HepG2 (cell line): ENCODE results near the gene IZUMO4. TPM values are rescaled to one million over a fixed set of nuclear protein-coding genes. Genes with fewer than 3 reads are reported as not detected.

Experiments
- FOXP1 ChIP-seq, 2 experiments: fragments of 450-650 bp in 1 of 2; IDR thresholded peaks; 2 replicates each; pipeline ENCODE4 v1.6.1; 2017 to 2018; ENCODE audit warnings: antibody characterized with exemption in 1 of 2
- HHEX ChIP-seq: IDR thresholded peaks from 2 replicates; pipeline ENCODE4 v1.6.1; 2016; ENCODE audit warnings: control low read depth
- MLLT10 ChIP-seq: sonication (generic); formaldehyde crosslinking; IDR thresholded peaks from 2 replicates; pipeline ENCODE4 v1.4.0; 2020; ENCODE audit warnings: missing genetic modification reagents
- MTF2 ChIP-seq: sonication (generic); formaldehyde crosslinking; IDR thresholded peaks from 2 replicates; pipeline ENCODE4 v1.5.0; 2020; ENCODE audit warnings: missing genetic modification reagents, borderline replicate concordance
- SMAD3 ChIP-seq: sonication (generic); formaldehyde crosslinking; IDR thresholded peaks from 2 replicates; pipeline ENCODE4 v1.4.0; 2020; ENCODE audit warnings: missing genetic modification reagents
- SSRP1 ChIP-seq: IDR thresholded peaks from 2 replicates; pipeline ENCODE4 v1.6.1; 2016; ENCODE audit warnings: control low read depth
- ZMYM2 ChIP-seq: sonication (generic); formaldehyde crosslinking; IDR thresholded peaks from 2 replicates; pipeline ENCODE4 v1.8.0; 2022; ENCODE audit warnings: mild to moderate bottlenecking, missing genetic modification reagents
- ZNF232 ChIP-seq: sonication (generic); formaldehyde crosslinking; IDR thresholded peaks from 2 replicates; pipeline ENCODE4 v1.4.0; 2020; ENCODE audit warnings: missing genetic modification reagents, borderline replicate concordance
- ZNF264 ChIP-seq: sonication (generic); formaldehyde crosslinking; IDR thresholded peaks from 2 replicates; pipeline ENCODE4 v1.4.0; 2020; ENCODE audit warnings: missing genetic modification reagents
- polyA plus RNA-seq, 8 experiments: library from polyadenylated mRNA; depleted of rRNA in 3 of 8; stranded (reverse) in 7 of 8; unstranded in 1 of 8; fragments of >200 nt; fragmentation: Illumina TruSeq in 4 of 8; extraction: Trizol in 4 of 8; gene quantifications; 2 replicates each; pipeline versions ENCODE4 v1.2.1 to v1.2.3, GENCODE V29; 2011 to 2016; ENCODE audit warnings: low read depth in 4 of 8, missing spikeins in 1 of 8, mixed read lengths in 1 of 8; ENCODE audit not compliant: insufficient read depth in 1 of 8
- total RNA-seq, 5 experiments: library from RNA; depleted of rRNA; stranded (reverse); fragments of >200 nt; fragmentation: Illumina TruSeq; extraction: Trizol; gene quantifications; 2 replicates each; pipeline ENCODE4 v1.2.3, GENCODE V29; 2016; ENCODE audit warnings: low read depth in 1 of 5
- TF ChIP-seq, protein P1 (sequence below): sonication (generic); formaldehyde crosslinking; IDR thresholded peaks from 2 replicates; pipeline ENCODE4 v1.4.0; 2020; ENCODE audit warnings: missing genetic modification reagents
- TF ChIP-seq, protein P2 (sequence below): IDR thresholded peaks from 2 replicates; pipeline ENCODE4 v1.6.1; 2016; ENCODE audit warnings: missing biosample characterization, missing genetic modification reagents, low read depth
- TF ChIP-seq, protein P3 (sequence below): sonication (generic); formaldehyde crosslinking; IDR thresholded peaks from 2 replicates; pipeline ENCODE4 v1.5.1; 2020; ENCODE audit warnings: mild to moderate bottlenecking, missing genetic modification reagents
- TF ChIP-seq, protein P4 (sequence below): sonication (generic); formaldehyde crosslinking; IDR thresholded peaks from 2 replicates; pipeline ENCODE4 v1.5.0; 2020; ENCODE audit warnings: mild to moderate bottlenecking, missing genetic modification reagents

IZUMO4 gene
- total and polyA plus RNA-seq, 2 of the 13 experiments (the other 11 are each of a cell fraction or from before 2014, with no cell fraction given): 0.77 to 3.9 TPM

DNA sequence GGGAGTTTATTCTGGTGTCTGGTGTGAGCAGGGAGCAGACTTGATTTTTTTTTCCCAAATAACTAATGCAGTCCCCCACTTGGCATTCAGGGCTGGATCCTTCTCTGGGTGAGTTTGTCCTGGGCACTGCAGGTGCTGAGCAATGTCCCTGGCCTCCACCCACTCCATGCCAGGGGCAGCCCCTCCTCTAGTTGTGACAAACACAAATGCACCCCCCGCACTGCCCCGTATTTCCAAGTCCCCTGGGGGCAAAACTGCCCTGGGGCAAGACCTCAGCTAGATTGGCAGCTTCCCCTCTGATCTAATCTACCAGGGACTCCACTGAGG, 7.0 kb upstream of the IZUMO4 start (continued):
- TF ChIP-seq, protein P1, sequence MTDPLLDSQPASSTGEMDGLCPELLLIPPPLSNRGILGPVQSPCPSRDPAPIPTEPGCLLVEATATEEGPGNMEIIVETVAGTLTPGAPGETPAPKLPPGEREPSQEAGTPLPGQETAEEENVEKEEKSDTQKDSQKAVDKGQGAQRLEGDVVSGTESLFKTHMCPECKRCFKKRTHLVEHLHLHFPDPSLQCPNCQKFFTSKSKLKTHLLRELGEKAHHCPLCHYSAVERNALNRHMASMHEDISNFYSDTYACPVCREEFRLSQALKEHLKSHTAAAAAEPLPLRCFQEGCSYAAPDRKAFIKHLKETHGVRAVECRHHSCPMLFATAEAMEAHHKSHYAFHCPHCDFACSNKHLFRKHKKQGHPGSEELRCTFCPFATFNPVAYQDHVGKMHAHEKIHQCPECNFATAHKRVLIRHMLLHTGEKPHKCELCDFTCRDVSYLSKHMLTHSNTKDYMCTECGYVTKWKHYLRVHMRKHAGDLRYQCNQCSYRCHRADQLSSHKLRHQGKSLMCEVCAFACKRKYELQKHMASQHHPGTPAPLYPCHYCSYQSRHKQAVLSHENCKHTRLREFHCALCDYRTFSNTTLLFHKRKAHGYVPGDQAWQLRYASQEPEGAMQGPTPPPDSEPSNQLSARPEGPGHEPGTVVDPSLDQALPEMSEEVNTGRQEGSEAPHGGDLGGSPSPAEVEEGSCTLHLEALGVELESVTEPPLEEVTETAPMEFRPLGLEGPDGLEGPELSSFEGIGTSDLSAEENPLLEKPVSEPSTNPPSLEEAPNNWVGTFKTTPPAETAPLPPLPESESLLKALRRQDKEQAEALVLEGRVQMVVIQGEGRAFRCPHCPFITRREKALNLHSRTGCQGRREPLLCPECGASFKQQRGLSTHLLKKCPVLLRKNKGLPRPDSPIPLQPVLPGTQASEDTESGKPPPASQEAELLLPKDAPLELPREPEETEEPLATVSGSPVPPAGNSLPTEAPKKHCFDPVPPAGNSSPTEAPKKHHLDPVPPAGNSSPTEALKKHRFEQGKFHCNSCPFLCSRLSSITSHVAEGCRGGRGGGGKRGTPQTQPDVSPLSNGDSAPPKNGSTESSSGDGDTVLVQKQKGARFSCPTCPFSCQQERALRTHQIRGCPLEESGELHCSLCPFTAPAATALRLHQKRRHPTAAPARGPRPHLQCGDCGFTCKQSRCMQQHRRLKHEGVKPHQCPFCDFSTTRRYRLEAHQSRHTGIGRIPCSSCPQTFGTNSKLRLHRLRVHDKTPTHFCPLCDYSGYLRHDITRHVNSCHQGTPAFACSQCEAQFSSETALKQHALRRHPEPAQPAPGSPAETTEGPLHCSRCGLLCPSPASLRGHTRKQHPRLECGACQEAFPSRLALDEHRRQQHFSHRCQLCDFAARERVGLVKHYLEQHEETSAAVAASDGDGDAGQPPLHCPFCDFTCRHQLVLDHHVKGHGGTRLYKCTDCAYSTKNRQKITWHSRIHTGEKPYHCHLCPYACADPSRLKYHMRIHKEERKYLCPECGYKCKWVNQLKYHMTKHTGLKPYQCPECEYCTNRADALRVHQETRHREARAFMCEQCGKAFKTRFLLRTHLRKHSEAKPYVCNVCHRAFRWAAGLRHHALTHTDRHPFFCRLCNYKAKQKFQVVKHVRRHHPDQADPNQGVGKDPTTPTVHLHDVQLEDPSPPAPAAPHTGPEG: no peak
- TF ChIP-seq HHEX (CRISPR knock-in tag): no peak
- no peak for TF ChIP-seq SMAD3 (CRISPR knock-in tag)
- TF ChIP-seq ZMYM2: no peak
- no peak for TF ChIP-seq FOXP1 (IDR thresholded peaks at IDR 0.05)
- no peak for TF ChIP-seq FOXP1 (CRISPR knock-in tag; IDR thresholded peaks at IDR 0.05)
- no peak for TF ChIP-seq ZNF232 (CRISPR knock-in tag)
- no peak for TF ChIP-seq ZNF264 (CRISPR knock-in tag)
- TF ChIP-seq, protein P2, sequence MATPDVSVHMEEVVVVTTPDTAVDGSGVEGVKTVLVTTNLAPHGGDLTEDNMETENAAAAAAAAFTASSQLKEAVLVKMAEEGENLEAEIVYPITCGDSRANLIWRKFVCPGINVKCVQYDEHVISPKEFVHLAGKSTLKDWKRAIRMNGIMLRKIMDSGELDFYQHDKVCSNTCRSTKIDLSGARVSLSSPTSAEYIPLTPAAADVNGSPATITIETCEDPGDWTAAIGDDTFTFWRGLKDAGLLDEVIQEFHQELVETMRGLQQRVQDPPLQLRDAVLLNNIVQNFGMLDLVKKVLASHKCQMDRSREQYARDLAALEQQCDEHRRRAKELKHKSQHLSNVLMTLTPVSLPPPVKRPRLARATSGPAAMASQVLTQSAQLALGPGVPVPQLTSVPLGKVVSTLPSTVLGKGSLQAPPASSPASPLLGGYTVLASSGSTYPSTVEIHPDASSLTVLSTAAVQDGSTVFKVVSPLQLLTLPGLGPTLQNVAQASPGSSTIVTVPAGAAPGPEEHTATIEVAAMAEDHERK: no peak
- TF ChIP-seq SSRP1 (CRISPR knock-in tag): no peak
- TF ChIP-seq, protein P3, sequence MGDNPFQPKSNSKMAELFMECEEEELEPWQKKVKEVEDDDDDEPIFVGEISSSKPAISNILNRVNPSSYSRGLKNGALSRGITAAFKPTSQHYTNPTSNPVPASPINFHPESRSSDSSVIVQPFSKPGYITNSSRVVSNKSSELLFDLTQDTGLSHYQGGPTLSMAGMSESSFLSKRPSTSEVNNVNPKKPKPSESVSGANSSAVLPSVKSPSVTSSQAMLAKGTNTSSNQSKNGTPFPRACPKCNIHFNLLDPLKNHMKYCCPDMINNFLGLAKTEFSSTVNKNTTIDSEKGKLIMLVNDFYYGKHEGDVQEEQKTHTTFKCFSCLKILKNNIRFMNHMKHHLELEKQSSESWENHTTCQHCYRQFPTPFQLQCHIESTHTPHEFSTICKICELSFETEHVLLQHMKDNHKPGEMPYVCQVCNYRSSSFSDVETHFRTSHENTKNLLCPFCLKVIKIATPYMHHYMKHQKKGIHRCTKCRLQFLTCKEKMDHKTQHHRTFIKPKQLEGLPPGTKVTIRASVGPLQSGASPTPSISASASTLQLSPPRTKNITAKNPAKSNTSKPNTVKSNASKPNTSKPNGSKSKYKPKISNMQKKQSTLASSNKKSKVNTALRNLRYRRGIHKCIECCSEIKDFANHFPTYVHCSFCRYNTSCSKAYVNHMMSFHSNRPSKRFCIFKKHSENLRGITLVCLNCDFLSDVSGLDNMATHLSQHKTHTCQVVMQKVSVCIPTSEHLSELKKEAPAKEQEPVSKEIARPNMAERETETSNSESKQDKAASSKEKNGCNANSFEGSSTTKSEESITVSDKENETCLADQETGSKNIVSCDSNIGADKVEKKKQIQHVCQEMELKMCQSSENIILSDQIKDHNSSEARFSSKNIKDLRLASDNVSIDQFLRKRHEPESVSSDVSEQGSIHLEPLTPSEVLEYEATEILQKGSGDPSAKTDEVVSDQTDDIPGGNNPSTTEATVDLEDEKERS (CRISPR knock-in tag): no peak
- TF ChIP-seq, protein P4, sequence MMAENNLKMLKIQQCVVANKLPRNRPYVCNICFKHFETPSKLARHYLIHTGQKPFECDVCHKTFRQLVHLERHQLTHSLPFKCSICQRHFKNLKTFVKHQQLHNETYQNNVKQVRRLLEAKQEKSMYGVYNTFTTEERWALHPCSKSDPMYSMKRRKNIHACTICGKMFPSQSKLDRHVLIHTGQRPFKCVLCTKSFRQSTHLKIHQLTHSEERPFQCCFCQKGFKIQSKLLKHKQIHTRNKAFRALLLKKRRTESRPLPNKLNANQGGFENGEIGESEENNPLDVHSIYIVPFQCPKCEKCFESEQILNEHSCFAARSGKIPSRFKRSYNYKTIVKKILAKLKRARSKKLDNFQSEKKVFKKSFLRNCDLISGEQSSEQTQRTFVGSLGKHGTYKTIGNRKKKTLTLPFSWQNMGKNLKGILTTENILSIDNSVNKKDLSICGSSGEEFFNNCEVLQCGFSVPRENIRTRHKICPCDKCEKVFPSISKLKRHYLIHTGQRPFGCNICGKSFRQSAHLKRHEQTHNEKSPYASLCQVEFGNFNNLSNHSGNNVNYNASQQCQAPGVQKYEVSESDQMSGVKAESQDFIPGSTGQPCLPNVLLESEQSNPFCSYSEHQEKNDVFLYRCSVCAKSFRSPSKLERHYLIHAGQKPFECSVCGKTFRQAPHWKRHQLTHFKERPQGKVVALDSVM (CRISPR knock-in tag): no peak
- no peak for TF ChIP-seq MLLT10 (CRISPR knock-in tag)
- no peak for TF ChIP-seq MTF2 (CRISPR knock-in tag)
